ENCODE results near the gene NAP1L5. TPM values are rescaled to one million over a fixed set of nuclear protein-coding genes. Genes with fewer than 3 reads are reported as not detected.

NAP1L5 gene
- total and polyA plus RNA-seq, 11 donors = 2.7 to 7.9 (median 4.5) TPM

DNA sequence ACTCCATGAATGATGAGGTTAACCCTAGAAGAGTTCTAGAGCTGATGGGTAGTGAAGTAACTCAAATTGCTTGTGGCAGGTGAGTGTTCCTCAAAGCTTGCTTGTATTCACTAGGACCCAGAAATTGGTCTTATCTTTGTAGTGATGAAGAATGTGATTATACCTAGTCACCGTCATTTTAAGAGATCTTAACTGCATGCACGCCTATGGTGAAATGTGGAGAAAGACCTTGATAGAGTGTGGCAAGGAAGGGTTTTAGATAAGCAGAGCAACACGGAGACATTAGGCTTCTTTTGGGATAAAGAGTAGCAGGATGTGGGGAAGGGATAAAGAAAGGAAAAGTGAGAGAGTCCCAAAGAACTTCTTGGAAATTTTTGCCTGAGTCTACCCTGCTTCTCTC is 42.4 kb downstream of the NAP1L5 start:
- H3K36me3 ChIP-seq = peaks cover 0 to 73% (median 49%) of the 10 kb centered on the region in 9 donors
- intact Hi-C loops (cut with DNase I) = loop anchor here in 7 of 10 donors (5.0 to 10.0 kb wide), 3 partner anchors 60 to 118 kb away; partner anchors contain the start of gene HERC3 (in 4 of the 7)
- 83 to 94% (median 85%) methylated on average over 3 of the region's 3 CpGs for WGBS, 4 donors
- no peak overlapping the region for H3K27ac ChIP-seq
- H3K9me3 ChIP-seq = no peaks in the 10 kb centered on the region
- DNase-seq (no peak), ATAC-seq (no peak)
- H3K4me1 ChIP-seq = peaks cover 0 to 7% (median under 1%) of the 10 kb centered on the region in 12 donors
- TF ChIP-seq POLR2A (IDR thresholded peaks at IDR 0.05) = no peak
- TF ChIP-seq, protein P1, sequence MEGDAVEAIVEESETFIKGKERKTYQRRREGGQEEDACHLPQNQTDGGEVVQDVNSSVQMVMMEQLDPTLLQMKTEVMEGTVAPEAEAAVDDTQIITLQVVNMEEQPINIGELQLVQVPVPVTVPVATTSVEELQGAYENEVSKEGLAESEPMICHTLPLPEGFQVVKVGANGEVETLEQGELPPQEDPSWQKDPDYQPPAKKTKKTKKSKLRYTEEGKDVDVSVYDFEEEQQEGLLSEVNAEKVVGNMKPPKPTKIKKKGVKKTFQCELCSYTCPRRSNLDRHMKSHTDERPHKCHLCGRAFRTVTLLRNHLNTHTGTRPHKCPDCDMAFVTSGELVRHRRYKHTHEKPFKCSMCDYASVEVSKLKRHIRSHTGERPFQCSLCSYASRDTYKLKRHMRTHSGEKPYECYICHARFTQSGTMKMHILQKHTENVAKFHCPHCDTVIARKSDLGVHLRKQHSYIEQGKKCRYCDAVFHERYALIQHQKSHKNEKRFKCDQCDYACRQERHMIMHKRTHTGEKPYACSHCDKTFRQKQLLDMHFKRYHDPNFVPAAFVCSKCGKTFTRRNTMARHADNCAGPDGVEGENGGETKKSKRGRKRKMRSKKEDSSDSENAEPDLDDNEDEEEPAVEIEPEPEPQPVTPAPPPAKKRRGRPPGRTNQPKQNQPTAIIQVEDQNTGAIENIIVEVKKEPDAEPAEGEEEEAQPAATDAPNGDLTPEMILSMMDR (IDR thresholded peaks at IDR 0.05) = no peak
- H3K4me3 ChIP-seq = no peak overlapping the region
- no peaks in the 10 kb centered on the region for H3K27me3 ChIP-seq

DNA sequence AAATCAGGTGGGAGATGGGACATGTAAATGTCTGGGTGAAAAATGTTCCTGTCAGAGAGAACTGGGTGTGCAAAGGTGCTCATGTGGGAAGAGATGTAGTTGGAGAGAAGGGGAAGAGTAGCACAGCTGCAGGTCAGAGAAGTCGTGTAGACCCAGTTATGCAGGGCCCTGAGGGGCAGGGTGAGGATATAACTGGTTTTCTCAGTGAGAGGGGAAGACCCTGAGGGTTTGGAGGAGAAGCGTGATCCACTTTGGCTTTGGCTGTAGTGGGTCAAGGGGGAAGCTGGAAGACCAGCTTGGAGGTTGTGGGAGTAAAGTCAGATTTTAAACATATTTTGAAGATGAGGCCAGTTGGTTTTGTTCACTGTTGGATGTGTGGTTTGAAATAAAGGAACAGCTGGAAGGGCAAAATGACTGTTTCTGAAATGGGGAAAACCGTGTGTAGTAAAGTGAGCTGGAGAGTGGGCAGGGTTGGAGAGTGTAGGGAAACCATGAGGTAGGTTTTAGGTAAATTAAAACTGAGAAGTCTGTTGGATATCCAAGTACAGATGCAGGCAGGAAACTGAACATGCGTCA is 44.2 kb downstream of the NAP1L5 start:
- H3K4me1 ChIP-seq = peaks cover 0 to 17% (median 6%) of the 10 kb centered on the region in 12 donors
- H3K36me3 ChIP-seq = peaks cover 0 to 62% (median 44%) of the 10 kb centered on the region in 9 donors
- no peak overlapping the region for H3K4me3 ChIP-seq
- intact Hi-C loops (cut with DNase I) = loop anchor here in 2 of 10 donors (10.0 kb wide), 1 partner anchor 59 kb away; the partner anchor contains the start of gene HERC3 (in 2 of the 2)
- no peak for DNase-seq
- no peak for ATAC-seq
- no peak for TF ChIP-seq POLR2A (IDR thresholded peaks at IDR 0.05)
- TF ChIP-seq, protein P1 (IDR thresholded peaks at IDR 0.05) = no peak
- no peak overlapping the region for H3K27ac ChIP-seq
- 81 to 90% (median 86%) methylated on average over 4 of the region's 4 CpGs for WGBS, 4 donors
- no peaks in the 10 kb centered on the region for H3K27me3 ChIP-seq
- H3K9me3 ChIP-seq = no peaks in the 10 kb centered on the region

DNA sequence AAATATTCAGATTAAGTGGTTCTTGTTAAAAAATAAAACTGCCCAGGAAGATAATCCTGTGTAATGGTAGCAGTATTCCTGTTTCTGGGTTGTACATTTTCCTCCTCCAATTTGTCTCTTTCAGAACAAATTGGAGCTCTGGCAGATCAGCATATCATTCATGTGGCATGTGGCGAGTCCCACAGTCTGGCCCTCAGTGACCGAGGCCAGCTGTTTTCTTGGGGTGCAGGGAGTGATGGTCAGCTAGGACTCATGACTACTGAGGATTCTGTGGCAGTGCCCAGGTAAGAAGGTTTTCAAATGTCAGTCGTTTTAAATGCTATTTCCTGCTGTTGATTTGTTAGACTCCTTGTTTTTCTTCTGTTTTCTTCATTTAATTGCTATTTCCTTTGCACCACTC is 47.9 kb downstream of the NAP1L5 start:
- ATAC-seq = no peak

More for the DNA sequence above, 47.9 kb downstream of the NAP1L5 start:
- Histone ChIP-seq H3K4me1 (peaks cover 0 to 20% (median 6%) of the 10 kb centered on the region in 12 donors), H3K27ac (peak overlapping the region in 1 of 12 donors; percentile 1), H3K9me3 (no peaks in the 10 kb centered on the region), H3K36me3 (peaks cover 0 to 26% (median 17%) of the 10 kb centered on the region in 9 donors), H3K27me3 (no peaks in the 10 kb centered on the region), H3K4me3 (no peak overlapping the region)
- DNase-seq = no peak
- intact Hi-C loops (cut with DNase I) = loop anchor here in 2 of 10 donors (10.0 kb wide), 1 partner anchor 55 kb away; the partner anchor contains the start of gene HERC3 (in 2 of the 2)
- TF ChIP-seq POLR2A (IDR thresholded peaks at IDR 0.05) = no peak
- TF ChIP-seq, protein P1 (IDR thresholded peaks at IDR 0.05) = no peak
- WGBS, 4 donors = 36 to 76% (median 68%) methylated on average over 3 of the region's 3 CpGs
